ENCODE measurements around the gene FERMT2.

The FERMT2 gene

DNA sequence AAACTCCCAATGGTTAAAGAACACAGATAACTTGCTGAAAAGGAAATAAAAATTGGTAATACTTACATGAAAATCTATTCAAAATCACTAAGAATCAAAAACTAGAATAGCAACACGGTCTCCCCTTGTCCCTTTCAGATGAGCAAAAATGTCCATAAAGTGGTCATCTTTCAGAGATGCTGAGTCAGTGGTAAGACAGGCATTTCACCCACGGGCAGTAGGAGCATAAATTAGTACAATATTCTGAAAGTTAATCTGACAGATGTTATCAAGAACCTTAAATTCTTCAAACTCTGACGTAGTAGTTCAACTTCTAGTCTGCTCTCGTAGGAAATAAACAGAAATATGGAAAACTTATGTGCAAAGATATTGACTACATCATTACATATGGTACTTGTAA lies 126.4 kb downstream of the FERMT2 start:
- no peak for DNase-seq (ENCODE audit: low read depth, low spot score)

GRCh38 chr14:52821805-52822250 lies 129.0 kb downstream of the FERMT2 start:
- no peak for DNase-seq (ENCODE audit: low read depth, low spot score)

GRCh38 chr14:52808101-52808500 lies 142.7 kb downstream of the FERMT2 start:
- no peak for DNase-seq (ENCODE audit: low read depth, low spot score)

Data from activated CD4-positive, CD25-positive, alpha-beta regulatory T cell treated with anti-CD3 and anti-CD28 coated beads, Interleukin-2, amount 50 U/mL, for 16 hours (primary cell).